DMS 273 (cell line): ENCODE results near the gene GJC2.

Source experiments
- DNase-seq: peaks from one replicate; lab custom pipeline; 2025; ENCODE audit not compliant: unreplicated experiment; lab: John Stamatoyannopoulos, UW

GJC2 gene

GRCh38 chr1:228156515-228156881 lies 6.8 kb downstream of the GJC2 start:
- no peak for DNase-seq

GRCh38 chr1:228156941-228157728 lies 7.4 kb downstream of the GJC2 start:
- DNase-seq = no peak

GRCh38 chr1:228157729-228158126 lies 8.0 kb downstream of the GJC2 start:
- DNase-seq = no peak

- DNase-seq = no peak
These were observed 8.6 kb downstream of the GJC2 start for GRCh38 chr1:228158151-228159007.

GRCh38 chr1:228159008-228159665 lies 9.4 kb downstream of the GJC2 start:
- DNase-seq = no peak

GRCh38 chr1:228160201-228160761 lies 10.6 kb downstream of the GJC2 start:
- no peak for DNase-seq

GRCh38 chr1:228161362-228161761 lies 11.6 kb downstream of the GJC2 start:
- no peak for DNase-seq

GRCh38 chr1:228161866-228162265 lies 12.1 kb downstream of the GJC2 start:
- DNase-seq = peak; percentile 19

GRCh38 chr1:228162286-228163006 lies 12.7 kb downstream of the GJC2 start:
- peak; percentile 23 for DNase-seq

- no peak for DNase-seq
These were observed 13.4 kb downstream of the GJC2 start for GRCh38 chr1:228163007-228163753.

GRCh38 chr1:228163776-228164519 lies 14.2 kb downstream of the GJC2 start:
- no peak for DNase-seq

GRCh38 chr1:228164561-228165371 lies 15.0 kb downstream of the GJC2 start:
- no peak for DNase-seq

- peak; percentile 99 for DNase-seq
These were observed 15.8 kb downstream of the GJC2 start, which contains the start of gene IBA57 for GRCh38 chr1:228165372-228166169. IBA57 (plus strand) TSS chr1:228165804; CDS start chr1:228165817, 13 bp downstream.

GRCh38 chr1:228166170-228166936 lies 16.6 kb downstream of the GJC2 start:
- peak; percentile 77 for DNase-seq

GRCh38 chr1:228168563-228169270 lies 19.0 kb downstream of the GJC2 start:
- no peak for DNase-seq

GRCh38 chr1:228169345-228169744 lies 19.6 kb downstream of the GJC2 start:
- no peak for DNase-seq
